A673 (cell line): ENCODE results near the gene VAV1.

Source experiments
- CTCF ChIP-seq: fragments of 300-800, 200-600 bp; sonication (generic); conservative IDR thresholded peaks from 2 replicates; pipeline ENCODE4 v1.5.1; 2017; ENCODE audit warnings: low read depth, mild to moderate bottlenecking, antibody characterized with exemption, low read length, moderate library complexity, mixed read lengths
- EZH2 ChIP-seq: fragments of 200-600 bp; sonication (generic); IDR thresholded peaks from 2 replicates; pipeline ENCODE4 v1.6.1; 2017; ENCODE audit warnings: borderline replicate concordance, low read depth, mild to moderate bottlenecking, mixed read lengths, antibody characterized with exemption, low read length; ENCODE audit not compliant: poor library complexity, severe bottlenecking

- TF ChIP-seq CTCF, result no peak
- no peak for TF ChIP-seq EZH2
These were observed 65.7 kb downstream of the VAV1 start for GRCh38 chr19:6838062-6838655.
